Activated B cell treated with CpG ODN at 0.5 μM for 24 hours (primary cell): ENCODE results near the gene COL18A1. TPM values are rescaled to one million over a fixed set of nuclear protein-coding genes. Genes with fewer than 3 reads are reported as not detected.

Experiments
- ATAC-seq: fragments of 200-7000 bp; cut with Tn5 transposase; one replicate; pipeline ENCODE4 v1.10.0; 2021; ENCODE audit warnings: low read depth, mild to moderate bottlenecking, moderate library complexity
- CTCF ChIA-PET: fragments of 350-600 bp; sonication (Branson Sonifier 250); formaldehyde crosslinking; loops from one replicate; lab custom pipeline; 2021; ENCODE audit warnings: antibody characterized with exemption; lab: Charles Lee
- POLR2A ChIA-PET: fragments of 350-600 bp; sonication (Branson Sonifier 250); formaldehyde crosslinking; loops from one replicate; lab custom pipeline; 2021; ENCODE audit warnings: antibody characterized with exemption; lab: Charles Lee
- DNase-seq: peaks from one replicate; pipeline ENCODE4 v3.0.0; 2022
- H3K27ac Mint-ChIP-seq: one replicate; pipeline ENCODE4 v1.8.0; 2020; ENCODE audit warnings: mixed read lengths
- H3K27me3 Mint-ChIP-seq: one replicate; pipeline ENCODE4 v1.8.0; 2021; ENCODE audit warnings: mixed read lengths
- H3K36me3 Mint-ChIP-seq: one replicate; pipeline ENCODE4 v1.8.0; 2021; ENCODE audit warnings: low read depth, mixed read lengths
- H3K4me1 Mint-ChIP-seq: one replicate; pipeline ENCODE4 v1.8.0; 2021; ENCODE audit warnings: mixed read lengths
- H3K4me3 Mint-ChIP-seq: one replicate; pipeline ENCODE4 v1.8.0; 2020; ENCODE audit warnings: mild to moderate bottlenecking, mixed read lengths
- H3K9me3 Mint-ChIP-seq: one replicate; pipeline ENCODE4 v1.8.0; 2020; ENCODE audit warnings: mixed read lengths
- intact Hi-C: fragments of 100-400 bp; cut with micrococcal nuclease; formaldehyde crosslinking; loops from one replicate; pipeline ENCODE4 v1.15.1; 2024
- total RNA-seq: library from RNA; stranded (reverse); gene quantifications from 2 replicates; pipeline ENCODE4 v1.2.3, GENCODE V29; 2022
- TF ChIP-seq, protein P1 (sequence below): fragments of 200-600 bp; IDR thresholded peaks from one replicate; pipeline ENCODE4 v1.8.0; 2022; ENCODE audit warnings: antibody characterized with exemption, mild to moderate bottlenecking

Gene COL18A1
- total RNA-seq, 1 donor from 2014 or later = 1.6 TPM

DNA sequence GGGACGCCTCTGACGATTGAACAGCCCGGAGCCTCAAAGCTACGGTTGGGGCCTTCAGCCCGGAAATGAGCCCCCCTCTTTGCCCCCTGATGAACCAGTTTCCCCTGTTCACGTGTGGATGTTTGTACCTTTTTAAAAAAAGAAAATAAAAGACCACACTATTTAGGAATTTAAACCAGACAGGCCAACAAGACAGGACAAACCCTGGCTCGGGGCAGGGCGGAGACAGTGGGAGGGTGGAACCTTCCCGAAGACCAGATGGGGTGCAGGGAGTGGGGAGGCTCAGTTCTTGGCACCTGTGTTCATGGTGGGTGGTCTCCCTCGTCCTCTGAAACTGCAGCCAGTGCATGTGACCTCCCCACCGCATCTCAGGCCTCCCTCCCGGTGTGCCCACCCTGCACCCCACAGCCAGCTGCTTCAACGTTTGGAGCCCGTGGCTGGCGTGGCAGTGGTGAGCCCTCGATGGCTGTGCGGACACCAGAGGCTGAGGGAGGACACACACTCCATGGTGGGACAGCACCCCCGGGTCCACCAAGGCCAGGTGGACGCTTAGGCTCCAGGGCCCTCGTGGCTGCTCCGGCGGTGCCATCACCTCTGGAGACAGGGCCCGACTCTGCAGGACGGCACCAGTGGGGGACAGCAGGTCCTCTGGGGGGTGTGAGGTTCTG lies 45.6 kb downstream of the COL18A1 start:
- CTCF ChIA-PET = no interaction called here
- H3K27ac Mint-ChIP-seq = no peak overlapping the region

DNA sequence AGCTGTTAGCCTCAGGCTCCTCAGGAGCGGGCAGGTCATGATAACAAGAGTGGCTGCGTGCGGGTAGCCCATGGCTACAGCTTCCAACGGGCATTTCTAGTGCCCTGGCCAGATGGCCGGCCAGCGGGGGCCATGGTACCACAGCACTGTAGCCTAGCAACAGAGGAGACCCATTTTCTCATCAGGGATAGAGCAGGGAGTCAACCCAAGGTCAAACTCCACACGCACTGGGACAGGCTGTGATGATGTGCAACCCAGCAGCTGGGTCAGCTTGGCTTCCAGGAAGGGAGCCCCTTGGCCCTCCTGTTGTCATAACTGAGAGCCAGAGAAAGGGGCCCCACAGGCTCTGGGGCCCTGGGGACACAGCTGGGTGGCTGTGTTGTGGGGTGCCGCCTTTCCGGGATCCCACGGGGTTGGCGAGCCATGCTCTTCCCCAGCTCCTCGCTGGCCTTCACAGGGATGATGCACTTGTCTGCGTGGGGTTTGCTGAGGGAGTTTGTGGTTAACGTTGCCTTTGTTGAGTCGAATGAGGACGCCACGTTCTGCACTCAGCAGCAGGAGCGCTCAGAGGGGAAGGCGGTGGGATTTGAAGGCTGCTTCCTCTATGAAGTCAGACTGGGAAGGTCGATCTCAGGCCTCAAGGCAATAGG lies 46.3 kb downstream of the COL18A1 start:
- no peaks in the 10 kb centered on the region for H3K36me3 Mint-ChIP-seq
- TF ChIP-seq, protein P1, sequence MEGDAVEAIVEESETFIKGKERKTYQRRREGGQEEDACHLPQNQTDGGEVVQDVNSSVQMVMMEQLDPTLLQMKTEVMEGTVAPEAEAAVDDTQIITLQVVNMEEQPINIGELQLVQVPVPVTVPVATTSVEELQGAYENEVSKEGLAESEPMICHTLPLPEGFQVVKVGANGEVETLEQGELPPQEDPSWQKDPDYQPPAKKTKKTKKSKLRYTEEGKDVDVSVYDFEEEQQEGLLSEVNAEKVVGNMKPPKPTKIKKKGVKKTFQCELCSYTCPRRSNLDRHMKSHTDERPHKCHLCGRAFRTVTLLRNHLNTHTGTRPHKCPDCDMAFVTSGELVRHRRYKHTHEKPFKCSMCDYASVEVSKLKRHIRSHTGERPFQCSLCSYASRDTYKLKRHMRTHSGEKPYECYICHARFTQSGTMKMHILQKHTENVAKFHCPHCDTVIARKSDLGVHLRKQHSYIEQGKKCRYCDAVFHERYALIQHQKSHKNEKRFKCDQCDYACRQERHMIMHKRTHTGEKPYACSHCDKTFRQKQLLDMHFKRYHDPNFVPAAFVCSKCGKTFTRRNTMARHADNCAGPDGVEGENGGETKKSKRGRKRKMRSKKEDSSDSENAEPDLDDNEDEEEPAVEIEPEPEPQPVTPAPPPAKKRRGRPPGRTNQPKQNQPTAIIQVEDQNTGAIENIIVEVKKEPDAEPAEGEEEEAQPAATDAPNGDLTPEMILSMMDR = no peak
- no peaks in the 10 kb centered on the region for H3K4me1 Mint-ChIP-seq
- H3K27me3 Mint-ChIP-seq = peaks cover 7% of the 10 kb centered on the region
- intact Hi-C loops = no loop called here
- peaks cover 2% of the 10 kb centered on the region for H3K9me3 Mint-ChIP-seq
- ATAC-seq = no peak
- ChIA-PET CTCF (no interaction called here), POLR2A (no interaction called here)
- H3K4me3 Mint-ChIP-seq = no peak overlapping the region
- no peak overlapping the region for H3K27ac Mint-ChIP-seq
- no peak for DNase-seq

More for the DNA sequence above, 45.6 kb downstream of the COL18A1 start:
- TF ChIP-seq, protein P1 = no peak
- POLR2A ChIA-PET = no interaction called here
- ATAC-seq (no peak), DNase-seq (no peak)
- Mint-ChIP-seq H3K9me3 (peaks cover 4% of the 10 kb centered on the region), H3K27me3 (peaks cover 7% of the 10 kb centered on the region), H3K36me3 (no peaks in the 10 kb centered on the region), H3K4me3 (no peak overlapping the region), H3K4me1 (no peaks in the 10 kb centered on the region)
- intact Hi-C loops = no loop called here

DNA sequence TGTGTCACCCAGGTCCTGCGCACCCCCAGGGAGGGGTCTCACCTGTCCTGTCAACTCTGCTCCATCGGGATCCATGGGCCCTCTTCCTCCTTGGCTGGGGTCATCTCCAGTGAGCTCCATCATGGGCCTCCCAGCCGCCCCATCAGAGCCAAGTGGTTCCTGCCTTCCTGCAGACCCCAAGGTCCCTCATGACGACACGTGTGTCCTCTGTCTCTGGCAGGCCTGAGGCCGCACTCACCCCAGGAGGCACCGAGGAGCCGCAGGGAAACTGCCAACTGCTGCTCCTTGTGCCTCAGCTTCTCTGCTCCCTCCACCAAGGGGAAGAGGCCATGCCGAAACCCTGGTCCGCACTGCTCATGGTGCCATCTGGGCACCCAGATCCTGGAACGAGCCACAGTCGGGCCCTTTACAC lies 46.8 kb downstream of the COL18A1 start:
- Mint-ChIP-seq H3K9me3 (peaks cover 2% of the 10 kb centered on the region), H3K36me3 (no peaks in the 10 kb centered on the region), H3K4me1 (no peaks in the 10 kb centered on the region), H3K27ac (no peak overlapping the region), H3K4me3 (no peak overlapping the region), H3K27me3 (peaks cover 7% of the 10 kb centered on the region)
- POLR2A ChIA-PET = no interaction called here
- ATAC-seq (no peak), DNase-seq (no peak)
- TF ChIP-seq, protein P1 = no peak
- intact Hi-C loops = no loop called here
- CTCF ChIA-PET = no interaction called here

DNA sequence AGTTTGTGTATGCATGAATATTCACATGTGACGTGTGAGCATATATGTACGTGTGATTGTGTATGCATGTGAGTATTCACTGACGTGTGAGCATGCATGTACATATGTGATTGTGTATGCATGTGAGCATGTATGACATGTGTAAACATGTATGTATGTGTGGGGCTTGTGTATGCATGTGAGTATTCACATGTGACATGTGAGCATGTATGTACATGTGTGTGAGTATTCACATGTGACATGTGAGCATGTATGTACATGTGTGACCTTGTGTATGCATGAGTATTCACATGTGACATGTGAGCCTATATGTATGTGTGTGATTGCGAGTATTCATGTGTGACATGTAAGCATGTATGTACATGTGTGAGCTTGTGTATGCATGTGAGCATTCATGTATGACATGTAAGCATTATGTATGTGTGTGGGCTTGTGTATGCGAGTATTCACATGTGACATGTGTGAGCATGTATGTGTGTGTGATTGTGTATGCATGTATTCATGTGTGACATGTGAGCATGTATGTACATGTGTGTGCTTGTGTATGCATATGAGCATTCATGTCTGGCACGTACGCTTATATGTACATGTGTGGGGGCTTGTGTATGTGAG lies 47.8 kb downstream of the COL18A1 start:
- TF ChIP-seq, protein P1 = no peak
- intact Hi-C loops = no loop called here
- ChIA-PET POLR2A (no interaction called here), CTCF (no interaction called here)
- Mint-ChIP-seq H3K4me3 (no peak overlapping the region), H3K9me3 (peaks cover 2% of the 10 kb centered on the region), H3K27ac (no peak overlapping the region), H3K4me1 (no peaks in the 10 kb centered on the region), H3K27me3 (peaks cover 2% of the 10 kb centered on the region), H3K36me3 (no peaks in the 10 kb centered on the region)
- ATAC-seq (no peak), DNase-seq (no peak)

DNA sequence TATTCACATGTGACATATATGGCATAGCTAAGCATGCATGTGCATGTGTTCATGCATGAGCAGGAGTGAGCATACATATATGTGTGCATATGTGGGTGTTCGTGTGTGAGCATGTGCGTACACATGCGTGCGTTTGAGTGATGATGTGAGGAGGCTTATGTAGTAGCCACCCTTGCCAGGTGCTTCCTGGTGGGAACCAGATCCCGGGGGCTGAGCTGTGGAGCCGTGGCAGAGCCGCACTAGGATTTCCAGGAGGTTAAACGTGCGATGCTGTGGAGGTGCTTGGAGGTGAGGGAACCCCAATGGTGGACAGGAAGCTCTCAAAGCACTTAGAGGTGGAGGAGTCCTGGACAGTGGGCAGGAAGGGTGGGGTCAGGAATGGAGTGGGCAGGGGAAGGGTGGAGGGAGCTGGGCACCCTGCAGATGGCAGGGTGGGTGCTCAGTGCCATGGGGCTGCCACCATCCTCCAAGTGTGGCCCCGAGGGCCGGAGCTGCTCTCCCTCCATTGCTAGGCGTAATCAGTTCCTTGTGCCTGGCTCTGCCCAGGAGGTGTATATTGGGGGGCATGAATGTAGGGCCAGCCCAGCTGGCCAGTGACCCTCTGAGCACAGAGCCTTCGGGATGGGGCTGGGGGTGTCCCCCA lies 48.5 kb downstream of the COL18A1 start:
- TF ChIP-seq, protein P1 = no peak
- ATAC-seq (no peak), DNase-seq (no peak)
- CTCF ChIA-PET = no interaction called here
- H3K36me3 Mint-ChIP-seq = no peaks in the 10 kb centered on the region
- peaks cover 2% of the 10 kb centered on the region for H3K9me3 Mint-ChIP-seq
- intact Hi-C loops = no loop called here
- H3K27ac Mint-ChIP-seq = no peak overlapping the region
- no peaks in the 10 kb centered on the region for H3K4me1 Mint-ChIP-seq
- POLR2A ChIA-PET = no interaction called here
- H3K4me3 Mint-ChIP-seq = no peak overlapping the region
- no peaks in the 10 kb centered on the region for H3K27me3 Mint-ChIP-seq
